ENCODE data around the gene KCNE2.

The KCNE2 gene

GRCh38 chr21:34363733-34364132 lies at the start of gene KCNE2:
TSS of gene KCNE2 (plus strand) at chr21:34364006. CDS start at chr21:34370479, 6,473 bp downstream.
- TF ChIP-seq, protein P1, sequence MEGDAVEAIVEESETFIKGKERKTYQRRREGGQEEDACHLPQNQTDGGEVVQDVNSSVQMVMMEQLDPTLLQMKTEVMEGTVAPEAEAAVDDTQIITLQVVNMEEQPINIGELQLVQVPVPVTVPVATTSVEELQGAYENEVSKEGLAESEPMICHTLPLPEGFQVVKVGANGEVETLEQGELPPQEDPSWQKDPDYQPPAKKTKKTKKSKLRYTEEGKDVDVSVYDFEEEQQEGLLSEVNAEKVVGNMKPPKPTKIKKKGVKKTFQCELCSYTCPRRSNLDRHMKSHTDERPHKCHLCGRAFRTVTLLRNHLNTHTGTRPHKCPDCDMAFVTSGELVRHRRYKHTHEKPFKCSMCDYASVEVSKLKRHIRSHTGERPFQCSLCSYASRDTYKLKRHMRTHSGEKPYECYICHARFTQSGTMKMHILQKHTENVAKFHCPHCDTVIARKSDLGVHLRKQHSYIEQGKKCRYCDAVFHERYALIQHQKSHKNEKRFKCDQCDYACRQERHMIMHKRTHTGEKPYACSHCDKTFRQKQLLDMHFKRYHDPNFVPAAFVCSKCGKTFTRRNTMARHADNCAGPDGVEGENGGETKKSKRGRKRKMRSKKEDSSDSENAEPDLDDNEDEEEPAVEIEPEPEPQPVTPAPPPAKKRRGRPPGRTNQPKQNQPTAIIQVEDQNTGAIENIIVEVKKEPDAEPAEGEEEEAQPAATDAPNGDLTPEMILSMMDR (IDR thresholded peaks at IDR 0.05) = no peak
- H3K27ac ChIP-seq = no peak within 1 kb of the TSS

DNA sequence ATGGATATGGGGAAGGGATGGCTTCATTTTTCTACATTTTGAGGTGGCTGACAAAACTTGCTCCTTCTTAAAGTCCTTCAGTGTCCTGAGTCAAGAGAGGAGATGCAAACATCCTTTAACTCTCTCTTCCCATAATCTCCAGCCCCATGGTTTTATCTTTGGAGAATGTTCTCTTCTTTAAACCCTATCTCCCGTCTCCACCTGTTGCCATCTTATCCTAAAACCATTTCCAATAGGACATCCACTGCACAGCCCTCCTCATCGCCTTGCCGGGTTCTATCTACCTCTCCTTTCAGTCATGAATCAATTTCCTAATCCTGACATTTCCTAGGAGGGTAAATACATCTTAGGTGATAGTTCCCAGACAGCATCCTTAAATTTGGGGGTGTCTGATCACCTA lies 44.2 kb upstream of the KCNE2 start:
- TF ChIP-seq, protein P1 (IDR thresholded peaks at IDR 0.05) = no peak
- Histone ChIP-seq H3K4me3 (no peak overlapping the region), H3K27ac (no peak overlapping the region)
- DNase-seq (ENCODE audit: low spot score) = no peak

More at GRCh38 chr21:34363733-34364132, at the start of gene KCNE2:
- peak; percentile 58 for DNase-seq (ENCODE audit: low spot score)
- no peak within 1 kb of the TSS for H3K4me3 ChIP-seq

DNA sequence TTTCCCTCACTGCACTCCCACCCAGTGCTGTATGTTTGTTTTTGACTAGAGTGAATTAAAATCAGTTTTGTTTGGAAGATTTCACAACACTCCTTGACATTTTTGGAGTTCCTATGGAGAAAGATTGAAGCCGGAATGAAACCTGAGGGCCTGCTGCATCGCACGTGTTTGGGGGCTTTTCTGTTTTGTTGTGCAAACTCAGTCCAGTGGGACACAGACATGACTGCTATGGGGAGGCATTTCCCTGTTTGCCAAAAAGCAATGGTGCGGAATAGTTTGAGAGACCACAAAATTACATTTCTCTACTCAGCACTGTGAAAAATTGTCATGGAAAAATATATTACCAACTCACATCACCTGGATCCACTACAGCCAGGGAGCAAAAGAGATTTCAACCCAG lies 43.8 kb upstream of the KCNE2 start:
- Histone ChIP-seq H3K4me3 (no peak overlapping the region), H3K27ac (no peak overlapping the region)
- DNase-seq (ENCODE audit: low spot score) = no peak
- TF ChIP-seq, protein P1 (IDR thresholded peaks at IDR 0.05) = no peak

DNA sequence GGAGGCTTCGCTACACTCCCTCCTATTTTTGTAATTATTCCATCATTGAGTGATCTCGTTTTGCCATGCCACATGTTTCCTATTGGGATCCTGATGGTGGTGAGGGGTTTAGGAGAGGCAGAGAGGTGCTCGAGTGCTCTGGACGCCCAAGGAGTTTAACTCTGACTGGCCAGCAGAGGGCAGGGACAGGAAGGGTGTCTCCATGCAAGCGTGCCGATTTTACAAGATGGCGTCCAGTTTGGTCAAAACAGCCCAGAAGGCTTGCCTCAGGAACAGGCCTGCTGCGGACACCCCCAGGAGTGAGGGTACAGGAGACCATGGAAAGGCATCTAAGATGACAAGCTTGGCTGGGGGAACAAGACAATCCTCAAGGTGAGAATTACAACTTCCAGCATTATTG lies 33.8 kb upstream of the KCNE2 start:
- TF ChIP-seq, protein P1 (IDR thresholded peaks at IDR 0.05) = no peak
- H3K4me3 ChIP-seq = no peak overlapping the region
- DNase-seq (ENCODE audit: low spot score) = no peak
- no peak overlapping the region for H3K27ac ChIP-seq

- TF ChIP-seq, protein P1 (IDR thresholded peaks at IDR 0.05) = no peak
- no peak for DNase-seq (ENCODE audit: low spot score)
- peak overlapping the region in 1 of 2 donors; percentile 73 for H3K27ac ChIP-seq
- no peak overlapping the region for H3K4me3 ChIP-seq
Measured at GRCh38 chr21:34331726-34332125, 32.1 kb upstream of the KCNE2 start.

DNA sequence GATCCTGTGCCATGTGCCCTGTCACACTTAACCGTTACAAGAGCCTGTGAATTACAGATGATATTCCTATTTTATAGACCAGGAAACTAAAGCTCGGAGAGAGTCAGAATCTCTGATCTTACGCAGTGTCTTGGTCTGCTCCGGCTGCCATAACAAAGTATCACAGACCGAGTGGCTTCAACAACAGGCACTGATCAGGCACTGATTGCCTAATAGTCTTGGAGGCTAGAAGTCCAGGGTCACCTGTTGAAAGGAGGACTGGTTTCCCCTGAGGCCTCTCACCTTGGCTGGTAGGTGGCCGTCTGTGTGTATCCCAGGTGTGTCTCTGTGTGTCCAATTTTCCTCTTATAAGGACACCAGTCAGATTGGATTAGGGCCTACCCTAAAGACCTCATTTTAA lies 31.5 kb upstream of the KCNE2 start:
- TF ChIP-seq, protein P1 (IDR thresholded peaks at IDR 0.05) = no peak
- Histone ChIP-seq H3K4me3 (no peak overlapping the region), H3K27ac (peak overlapping the region in 1 of 2 donors; percentile 73)
- no peak for DNase-seq (ENCODE audit: low spot score)

DNA sequence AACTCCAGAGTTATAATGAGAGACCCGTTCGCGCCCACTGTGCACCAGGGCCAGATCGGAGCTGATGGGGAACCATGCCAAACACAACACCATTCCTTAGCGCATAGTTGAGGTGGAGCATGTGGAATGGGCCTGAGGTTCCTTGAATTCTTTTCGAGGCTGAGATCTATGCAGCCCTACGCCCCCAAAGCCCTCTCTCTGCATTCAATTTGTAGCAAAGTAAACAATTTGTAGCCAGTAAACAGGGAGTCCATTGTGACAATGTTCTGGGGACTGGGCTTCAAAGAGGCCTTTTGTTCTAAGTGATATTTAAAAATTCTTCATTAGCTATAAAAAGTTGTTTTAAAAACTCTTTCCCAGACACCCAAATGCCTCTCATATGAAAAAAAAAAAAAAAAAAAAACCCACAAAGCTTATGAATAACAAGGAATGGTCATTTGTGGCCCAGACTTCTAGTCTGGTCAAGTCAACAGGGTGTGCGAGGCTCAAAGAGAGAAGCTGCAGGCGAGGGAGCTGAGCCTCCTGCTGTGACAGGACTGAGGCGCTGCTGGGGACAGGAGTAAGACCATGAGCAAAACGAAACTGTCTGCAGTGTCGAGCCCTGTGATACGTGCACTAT lies 30.6 kb upstream of the KCNE2 start:
- peak overlapping the region in 1 of 2 donors; percentile 73 for H3K27ac ChIP-seq
- H3K4me3 ChIP-seq = no peak overlapping the region
- no peak for DNase-seq (ENCODE audit: low spot score)
- TF ChIP-seq, protein P1 (IDR thresholded peaks at IDR 0.05) = no peak

All from coronary artery (tissue), 2 donors.